ENCODE data around the gene VMP1. TPM values are rescaled to one million over a fixed set of nuclear protein-coding genes. Genes with fewer than 3 reads are reported as not detected.

Gene VMP1
- total RNA-seq, 2 donors from 2014 or later = 48.0 to 63.4 TPM

DNA sequence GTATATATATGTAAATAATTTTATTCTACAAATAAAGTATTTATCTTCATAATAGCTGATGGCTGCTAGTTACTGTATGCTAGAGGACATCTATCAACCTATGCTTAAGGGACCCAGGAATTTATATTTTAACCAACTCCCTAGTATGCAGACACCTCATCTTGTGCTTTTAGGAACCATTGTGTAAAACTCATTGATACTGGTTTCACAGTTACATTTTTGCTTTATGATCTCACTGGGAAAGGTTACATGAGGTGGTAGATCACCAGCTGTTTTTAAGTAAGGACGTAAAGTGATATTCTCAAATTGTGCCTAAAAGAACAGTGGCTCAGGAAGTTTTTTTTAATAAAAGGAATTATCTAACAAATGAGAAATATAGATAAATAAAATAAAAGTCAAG lies 56.4 kb downstream of the VMP1 start:
- TF ChIP-seq, protein P1, sequence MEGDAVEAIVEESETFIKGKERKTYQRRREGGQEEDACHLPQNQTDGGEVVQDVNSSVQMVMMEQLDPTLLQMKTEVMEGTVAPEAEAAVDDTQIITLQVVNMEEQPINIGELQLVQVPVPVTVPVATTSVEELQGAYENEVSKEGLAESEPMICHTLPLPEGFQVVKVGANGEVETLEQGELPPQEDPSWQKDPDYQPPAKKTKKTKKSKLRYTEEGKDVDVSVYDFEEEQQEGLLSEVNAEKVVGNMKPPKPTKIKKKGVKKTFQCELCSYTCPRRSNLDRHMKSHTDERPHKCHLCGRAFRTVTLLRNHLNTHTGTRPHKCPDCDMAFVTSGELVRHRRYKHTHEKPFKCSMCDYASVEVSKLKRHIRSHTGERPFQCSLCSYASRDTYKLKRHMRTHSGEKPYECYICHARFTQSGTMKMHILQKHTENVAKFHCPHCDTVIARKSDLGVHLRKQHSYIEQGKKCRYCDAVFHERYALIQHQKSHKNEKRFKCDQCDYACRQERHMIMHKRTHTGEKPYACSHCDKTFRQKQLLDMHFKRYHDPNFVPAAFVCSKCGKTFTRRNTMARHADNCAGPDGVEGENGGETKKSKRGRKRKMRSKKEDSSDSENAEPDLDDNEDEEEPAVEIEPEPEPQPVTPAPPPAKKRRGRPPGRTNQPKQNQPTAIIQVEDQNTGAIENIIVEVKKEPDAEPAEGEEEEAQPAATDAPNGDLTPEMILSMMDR (IDR thresholded peaks at IDR 0.05) = no peak
- DNase-seq (ENCODE audit: low spot score) = no peak
- Histone ChIP-seq H3K27ac (no peak overlapping the region), H3K36me3 (peaks cover 15% of the 10 kb centered on the region), H3K4me1 (no peaks in the 10 kb centered on the region), H3K4me3 (no peak overlapping the region), H3K9me3 (peaks cover 0 to 6% of the 10 kb centered on the region in 2 donors), H3K27me3 (no peaks in the 10 kb centered on the region)

DNA sequence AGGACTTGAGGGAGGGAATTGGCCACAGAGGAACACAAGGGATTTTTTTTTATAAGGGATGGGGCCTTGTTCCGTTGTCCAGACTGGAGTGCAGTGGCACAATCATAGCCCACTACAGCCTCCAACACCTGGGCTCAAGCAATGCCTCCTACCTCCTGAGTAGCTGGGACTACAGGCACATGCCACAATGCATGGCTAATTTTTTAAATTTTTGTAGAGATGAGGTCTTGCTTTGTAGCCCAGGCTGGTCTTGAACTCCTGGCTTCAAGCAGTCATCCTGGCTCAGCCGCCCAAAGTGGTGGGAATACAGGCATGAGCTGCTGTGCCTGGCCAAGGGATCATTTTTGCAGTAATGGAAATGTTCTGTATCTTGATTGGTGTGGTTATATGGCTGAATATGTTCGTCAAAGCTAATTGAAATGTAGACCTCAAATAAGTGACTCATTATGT lies 56.9 kb downstream of the VMP1 start:
- H3K27ac ChIP-seq = no peak overlapping the region
- TF ChIP-seq, protein P1 (IDR thresholded peaks at IDR 0.05) = no peak
- H3K4me1 ChIP-seq = no peaks in the 10 kb centered on the region

DNA sequence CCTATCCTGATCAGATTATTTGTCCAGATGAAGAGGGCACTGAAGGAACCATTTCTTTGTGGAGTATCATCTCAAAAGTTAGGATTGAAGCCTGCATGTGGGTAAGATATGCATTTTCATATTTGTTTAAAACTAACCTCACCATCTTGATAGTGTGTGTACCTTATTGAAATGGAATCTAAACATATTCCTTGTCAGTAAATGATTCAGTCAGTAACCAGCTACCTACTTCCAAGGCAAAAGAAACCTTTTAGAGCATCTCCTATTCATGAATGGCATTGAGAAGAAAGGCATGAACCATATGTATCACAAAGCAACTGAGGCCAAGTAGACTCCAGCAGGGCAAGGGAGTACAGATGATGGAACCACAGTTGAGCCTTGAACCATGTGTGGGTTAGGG lies 57.6 kb downstream of the VMP1 start:
- Histone ChIP-seq H3K4me3 (no peak overlapping the region), H3K27me3 (no peaks in the 10 kb centered on the region), H3K4me1 (no peaks in the 10 kb centered on the region), H3K36me3 (peaks cover 15% of the 10 kb centered on the region), H3K9me3 (no peaks in the 10 kb centered on the region), H3K27ac (no peak overlapping the region)
- DNase-seq (ENCODE audit: low spot score) = no peak
- TF ChIP-seq, protein P1 (IDR thresholded peaks at IDR 0.05) = no peak

More for the DNA sequence above, 56.9 kb downstream of the VMP1 start:
- Histone ChIP-seq H3K4me3 (no peak overlapping the region), H3K36me3 (peaks cover 15% of the 10 kb centered on the region), H3K9me3 (peaks cover 0 to 1% of the 10 kb centered on the region in 2 donors), H3K27me3 (no peaks in the 10 kb centered on the region)
- DNase-seq (ENCODE audit: low spot score) = no peak

DNA sequence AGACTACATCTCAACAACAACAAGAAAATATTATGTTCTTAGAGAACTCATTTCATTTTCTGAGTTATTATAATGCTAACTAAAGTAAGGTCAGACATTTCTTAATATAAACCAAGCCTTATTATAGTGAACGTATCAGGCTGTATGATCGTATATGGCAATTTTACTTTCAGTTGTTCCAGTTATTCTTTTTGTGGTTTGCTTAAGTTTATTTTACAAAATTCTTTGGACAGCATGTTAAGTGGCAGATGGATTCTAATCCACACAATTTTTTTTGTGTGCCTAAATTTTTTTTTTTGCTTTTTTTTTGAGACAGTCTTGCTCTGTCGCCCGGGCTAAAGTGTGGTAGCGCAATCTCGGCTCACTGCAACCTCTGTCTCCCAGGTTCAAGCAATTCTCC lies 59.0 kb downstream of the VMP1 start:
- peaks cover 15% of the 10 kb centered on the region for H3K36me3 ChIP-seq
- peak overlapping the region in 1 of 2 donors; percentile 1 for H3K27ac ChIP-seq
- no peaks in the 10 kb centered on the region for H3K9me3 ChIP-seq
- no peak for DNase-seq (ENCODE audit: low spot score)
- H3K27me3 ChIP-seq = no peaks in the 10 kb centered on the region
- no peaks in the 10 kb centered on the region for H3K4me1 ChIP-seq
- TF ChIP-seq, protein P1 (IDR thresholded peaks at IDR 0.05) = no peak
- H3K4me3 ChIP-seq = no peak overlapping the region

DNA sequence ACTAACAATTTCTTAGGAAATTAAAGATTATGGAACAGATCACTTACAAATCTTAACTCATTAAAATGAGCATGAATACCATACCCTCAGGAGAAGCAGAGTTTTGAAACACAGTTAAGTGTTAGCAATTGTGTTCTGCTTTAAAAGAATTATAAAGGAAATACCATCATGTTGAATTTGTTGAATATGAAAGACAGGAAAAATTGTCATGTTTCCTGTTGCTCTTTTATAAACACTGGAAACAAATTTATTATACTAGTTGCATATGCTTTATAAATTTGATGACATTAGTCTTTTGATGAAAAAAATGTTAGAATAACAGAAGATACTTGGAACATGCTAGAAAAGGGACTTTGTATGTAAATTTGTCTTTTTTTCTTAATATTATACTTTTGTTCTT lies 59.7 kb downstream of the VMP1 start:
- Histone ChIP-seq H3K9me3 (no peaks in the 10 kb centered on the region), H3K4me3 (no peak overlapping the region), H3K27me3 (no peaks in the 10 kb centered on the region), H3K36me3 (peaks cover 15% of the 10 kb centered on the region), H3K27ac (peak overlapping the region in 1 of 2 donors; percentile 19), H3K4me1 (no peaks in the 10 kb centered on the region)
- TF ChIP-seq, protein P1 (IDR thresholded peaks at IDR 0.05) = no peak
- DNase-seq (ENCODE audit: low spot score) = no peak

DNA sequence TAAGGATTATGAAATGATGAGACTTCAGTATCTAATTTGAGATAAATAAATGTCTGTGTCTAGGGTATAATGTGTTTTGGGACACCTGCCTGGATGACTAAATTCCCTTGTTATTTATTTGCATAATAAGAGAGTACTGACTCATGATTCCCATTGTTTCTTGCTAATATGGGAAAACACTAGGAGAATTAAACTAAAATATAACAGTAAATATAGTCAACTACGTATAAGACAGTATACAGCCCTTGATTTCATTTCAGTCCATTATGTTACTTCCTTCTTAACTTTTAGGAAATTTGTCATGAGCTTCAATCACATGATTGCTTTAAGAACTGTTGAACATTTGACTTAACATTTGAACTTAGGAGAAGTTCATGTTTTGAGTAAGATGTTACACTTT lies 62.4 kb downstream of the VMP1 start:
- Histone ChIP-seq H3K27me3 (no peaks in the 10 kb centered on the region), H3K9me3 (no peaks in the 10 kb centered on the region), H3K4me3 (no peak overlapping the region), H3K36me3 (peaks cover 24% of the 10 kb centered on the region), H3K27ac (no peak overlapping the region), H3K4me1 (no peaks in the 10 kb centered on the region)
- TF ChIP-seq, protein P1 (IDR thresholded peaks at IDR 0.05) = no peak
- DNase-seq (ENCODE audit: low spot score) = no peak
